Measurements from ENCODE around the gene KRR1. TPM values are rescaled to one million over a fixed set of nuclear protein-coding genes. Genes with fewer than 3 reads are reported as not detected.

The KRR1 gene
- total RNA-seq, 4 donors from 2014 or later, result 24.7 to 42.3 (median 41.2) TPM

DNA sequence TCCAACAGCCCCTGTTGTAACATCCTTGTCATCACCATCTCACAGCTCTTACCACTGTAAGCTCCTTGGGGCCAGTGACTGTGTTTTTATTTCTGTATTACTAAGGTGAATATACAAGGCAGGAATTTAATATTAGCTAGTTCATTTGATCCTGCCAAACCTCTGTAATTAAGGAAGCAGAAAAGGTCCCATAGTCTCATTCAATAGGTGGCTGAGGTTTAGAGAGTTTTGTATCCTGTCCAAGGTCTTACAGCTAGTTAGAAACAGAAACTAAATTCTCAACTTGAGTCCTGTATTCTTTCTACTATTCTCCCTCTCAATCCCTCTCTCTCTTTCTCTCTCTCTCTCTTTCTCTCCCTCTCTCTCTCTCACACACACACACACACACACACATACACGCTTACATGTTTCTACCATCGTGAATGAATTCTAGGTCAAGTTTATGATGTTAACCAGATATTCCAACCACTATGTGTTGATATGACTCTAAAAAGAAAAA lies 31.4 kb downstream of the KRR1 start:
- H3K36me3 ChIP-seq, result no peaks in the 10 kb centered on the region
- 8 to 11% methylated on average over 2 of the region's 2 CpGs for whole genome bisulfite sequencing, 2 donors
- peak overlapping the region in 3 of 4 donors; percentile 42 to 69 (median 46) for H3K4me3 ChIP-seq
- TF ChIP-seq, protein P1, sequence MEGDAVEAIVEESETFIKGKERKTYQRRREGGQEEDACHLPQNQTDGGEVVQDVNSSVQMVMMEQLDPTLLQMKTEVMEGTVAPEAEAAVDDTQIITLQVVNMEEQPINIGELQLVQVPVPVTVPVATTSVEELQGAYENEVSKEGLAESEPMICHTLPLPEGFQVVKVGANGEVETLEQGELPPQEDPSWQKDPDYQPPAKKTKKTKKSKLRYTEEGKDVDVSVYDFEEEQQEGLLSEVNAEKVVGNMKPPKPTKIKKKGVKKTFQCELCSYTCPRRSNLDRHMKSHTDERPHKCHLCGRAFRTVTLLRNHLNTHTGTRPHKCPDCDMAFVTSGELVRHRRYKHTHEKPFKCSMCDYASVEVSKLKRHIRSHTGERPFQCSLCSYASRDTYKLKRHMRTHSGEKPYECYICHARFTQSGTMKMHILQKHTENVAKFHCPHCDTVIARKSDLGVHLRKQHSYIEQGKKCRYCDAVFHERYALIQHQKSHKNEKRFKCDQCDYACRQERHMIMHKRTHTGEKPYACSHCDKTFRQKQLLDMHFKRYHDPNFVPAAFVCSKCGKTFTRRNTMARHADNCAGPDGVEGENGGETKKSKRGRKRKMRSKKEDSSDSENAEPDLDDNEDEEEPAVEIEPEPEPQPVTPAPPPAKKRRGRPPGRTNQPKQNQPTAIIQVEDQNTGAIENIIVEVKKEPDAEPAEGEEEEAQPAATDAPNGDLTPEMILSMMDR (IDR thresholded peaks at IDR 0.05), result no peak
- TF ChIP-seq POLR2A (IDR thresholded peaks at IDR 0.05), result no peak
- no peaks in the 10 kb centered on the region for H3K9me3 ChIP-seq
- DNase-seq, result no peak
- no peaks in the 10 kb centered on the region for H3K27me3 ChIP-seq
- peaks cover 0 to 33% (median 0%) of the 10 kb centered on the region in 3 donors for H3K4me1 ChIP-seq
- H3K27ac ChIP-seq, result peak overlapping the region; percentile 41 to 80 (median 72)
- intact Hi-C loops (cut with DNase I), result no loop called here

DNA sequence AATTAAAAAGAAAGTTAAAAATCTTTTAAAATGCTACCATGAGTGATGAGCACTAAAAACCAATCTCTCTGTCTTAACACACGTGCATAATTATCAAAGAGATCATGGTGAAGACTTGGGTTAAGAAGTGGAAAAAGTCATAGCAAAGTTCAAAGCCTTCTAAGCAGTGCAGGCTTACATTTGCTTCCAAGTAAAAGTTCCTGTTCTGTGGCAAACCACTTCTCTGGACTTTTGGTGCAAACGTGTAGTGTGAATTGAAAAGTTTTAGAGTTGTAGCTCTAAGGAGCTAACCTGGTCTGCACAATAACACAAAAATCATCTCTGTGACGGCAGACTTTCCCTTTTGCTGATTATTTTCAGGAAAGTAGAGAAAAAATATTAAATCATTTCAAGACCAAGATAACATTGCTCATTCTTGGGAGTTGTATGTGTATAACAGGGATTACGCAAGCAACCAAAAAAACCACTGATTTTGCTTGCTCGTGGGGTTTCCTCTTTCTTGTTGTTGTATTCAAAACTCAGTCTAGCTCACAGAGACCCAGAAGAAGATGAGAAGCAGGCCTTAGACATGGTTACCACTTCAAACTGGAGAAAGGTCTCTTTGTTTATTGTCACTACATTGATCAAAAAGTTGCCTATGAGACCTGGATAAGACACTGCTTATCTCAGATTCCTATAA lies 33.2 kb downstream of the KRR1 start:
- 50 to 54% methylated on average over 5 of the region's 5 CpGs for WGBS, 2 donors
- TF ChIP-seq POLR2A (IDR thresholded peaks at IDR 0.05), result peak in 1 of 4 donors; percentile 37
- TF ChIP-seq, protein P1 (IDR thresholded peaks at IDR 0.05), result no peak
- Histone ChIP-seq H3K4me1 (peaks cover 0 to 29% (median 0%) of the 10 kb centered on the region in 3 donors), H3K36me3 (no peaks in the 10 kb centered on the region), H3K9me3 (no peaks in the 10 kb centered on the region), H3K27ac (peak overlapping the region in 2 of 4 donors; percentile 36 to 51), H3K27me3 (no peaks in the 10 kb centered on the region), H3K4me3 (no peak overlapping the region)
- intact Hi-C loops (cut with DNase I), result no loop called here
- DNase-seq, result no peak

DNA sequence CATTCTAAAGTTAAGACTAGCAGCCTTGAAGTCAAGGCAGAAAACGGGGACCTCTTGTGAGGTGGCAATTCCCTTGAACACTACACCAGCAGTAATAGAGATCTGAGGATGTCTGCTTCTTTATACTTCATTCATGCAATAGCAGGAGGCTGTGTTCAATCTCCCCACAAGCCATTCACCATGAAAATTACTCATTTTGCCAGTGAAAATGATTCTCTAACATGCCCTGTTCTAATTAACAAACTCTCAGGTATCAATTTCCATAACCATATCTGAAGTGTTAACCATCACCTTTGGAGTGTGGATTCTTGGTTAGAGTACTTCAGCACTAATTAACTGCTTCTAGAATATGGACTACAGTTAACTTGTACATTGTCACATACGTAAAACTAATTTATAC lies 34.3 kb downstream of the KRR1 start:
- no peak for DNase-seq
- Histone ChIP-seq H3K27me3 (no peaks in the 10 kb centered on the region), H3K4me1 (peaks cover 0 to 26% (median 0%) of the 10 kb centered on the region in 3 donors), H3K4me3 (no peak overlapping the region), H3K9me3 (no peaks in the 10 kb centered on the region), H3K36me3 (no peaks in the 10 kb centered on the region), H3K27ac (no peak overlapping the region)
- 66 to 70% methylated on average over 2 of the region's 2 CpGs for WGBS, 2 donors
- TF ChIP-seq, protein P1 (IDR thresholded peaks at IDR 0.05), result no peak
- TF ChIP-seq POLR2A (IDR thresholded peaks at IDR 0.05), result no peak
- intact Hi-C loops (cut with DNase I), result no loop called here

DNA sequence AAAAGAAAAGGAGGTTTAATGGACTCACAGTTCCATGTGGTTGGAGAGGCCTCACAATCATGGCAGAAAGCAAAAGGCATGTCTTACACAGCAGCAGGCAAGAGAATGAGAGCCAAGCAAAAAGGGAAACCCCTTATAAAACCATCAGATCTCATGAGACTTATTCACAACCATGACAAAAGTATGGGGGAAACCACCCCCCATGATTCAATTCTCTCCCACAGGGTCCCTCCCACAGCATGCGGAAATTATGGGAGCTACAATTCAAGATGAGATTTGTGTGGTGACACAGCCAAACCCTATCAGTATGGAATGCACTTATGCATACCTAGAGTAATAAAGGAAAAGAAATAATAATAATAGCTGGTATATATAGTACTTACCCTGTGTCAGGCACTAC lies 35.3 kb downstream of the KRR1 start:
- H3K4me1 ChIP-seq, result peaks cover 0 to 15% (median 0%) of the 10 kb centered on the region in 3 donors
- H3K9me3 ChIP-seq, result no peaks in the 10 kb centered on the region
- no peak for DNase-seq
- H3K27ac ChIP-seq, result no peak overlapping the region
- H3K36me3 ChIP-seq, result no peaks in the 10 kb centered on the region
- H3K4me3 ChIP-seq, result no peak overlapping the region
- 83 to 94% methylated on average over 1 of the region's 1 CpG for WGBS, 2 donors
- intact Hi-C loops (cut with DNase I), result no loop called here
- H3K27me3 ChIP-seq, result no peaks in the 10 kb centered on the region
- TF ChIP-seq POLR2A (IDR thresholded peaks at IDR 0.05), result no peak
- TF ChIP-seq, protein P1 (IDR thresholded peaks at IDR 0.05), result no peak

DNA sequence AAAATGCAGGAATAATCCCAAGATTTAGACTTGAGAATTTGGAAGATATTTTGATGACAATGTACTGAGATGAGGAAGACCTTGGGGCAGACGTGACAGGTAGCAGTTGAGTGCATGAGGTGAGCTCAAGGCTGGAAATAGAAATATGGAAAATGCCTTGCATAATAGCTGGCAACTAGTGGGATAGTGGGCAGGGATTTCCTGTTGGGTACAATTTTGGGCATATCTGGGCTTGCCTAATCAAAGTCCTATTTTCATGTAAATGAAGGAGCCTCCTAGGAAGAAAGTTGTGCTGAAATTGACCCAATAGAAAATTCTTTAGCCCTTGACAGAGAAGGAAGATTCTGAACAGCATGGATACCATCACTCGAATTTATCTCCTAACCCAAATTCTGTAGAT lies 37.3 kb downstream of the KRR1 start:
- H3K27me3 ChIP-seq, result no peaks in the 10 kb centered on the region
- H3K4me1 ChIP-seq, result no peaks in the 10 kb centered on the region
- TF ChIP-seq POLR2A (IDR thresholded peaks at IDR 0.05), result no peak
- TF ChIP-seq, protein P1 (IDR thresholded peaks at IDR 0.05), result no peak
- no peak overlapping the region for H3K4me3 ChIP-seq
- no peaks in the 10 kb centered on the region for H3K36me3 ChIP-seq
- intact Hi-C loops (cut with DNase I), result no loop called here
- H3K27ac ChIP-seq, result no peak overlapping the region
- H3K9me3 ChIP-seq, result no peaks in the 10 kb centered on the region
- WGBS, 2 donors, result 45 to 69% methylated on average over 2 of the region's 2 CpGs
- DNase-seq, result no peak
